B cell (primary cell): ENCODE data around the gene ACTR1B. TPM values are rescaled to one million over a fixed set of nuclear protein-coding genes. Genes with fewer than 3 reads are reported as not detected.

Experiments used
- ATAC-seq: fragments of 200-7000 bp; cut with Tn5 transposase; one replicate; pipeline ENCODE4 v1.10.0; 2021; ENCODE audit warnings: low read depth, mild to moderate bottlenecking, moderate number of reproducible peaks, moderate library complexity
- CTCF ChIA-PET: fragments of 350-600 bp; sonication (Branson Sonifier 250); formaldehyde crosslinking; loops from one replicate; lab custom pipeline; 2021; ENCODE audit warnings: antibody characterized with exemption, inconsistent platforms; lab: Charles Lee
- POLR2A ChIA-PET: fragments of 350-600 bp; sonication (Branson Sonifier 250); formaldehyde crosslinking; loops from one replicate; lab custom pipeline; 2021; ENCODE audit warnings: antibody characterized with exemption; lab: Charles Lee
- DNase-seq: peaks from one replicate; pipeline ENCODE4 v3.0.0; 2013
- H2AFZ ChIP-seq: 2 replicates; pipeline ENCODE4 v1.6.1; 2012; ENCODE audit warnings: mild to moderate bottlenecking, low read depth, low read length; ENCODE audit not compliant: insufficient read depth, poor library complexity, severe bottlenecking
- H3K27ac ChIP-seq, 2 donors: 1 replicate in 1 of 2; 2 replicates in 1 of 2; pipeline ENCODE4 v1.5.1; 2012 to 2013; ENCODE audit warnings: low read length in 2 of 2, mild to moderate bottlenecking in 2 of 2, moderate library complexity in 1 of 2
- H3K27me3 ChIP-seq, 4 experiments: fragments of 200-600 bp in 1 of 4; sonication (generic) in 1 of 4; replicated peaks in 1 of 4; 1 replicate in 2 of 4; 2 replicates in 2 of 4; pipeline versions ENCODE4 v1.6.1 to v1.7.0; 2013 to 2016; ENCODE audit warnings: low read length in 3 of 4, mild to moderate bottlenecking in 2 of 4, mixed read lengths in 1 of 4, moderate library complexity in 1 of 4; ENCODE audit not compliant: insufficient read depth in 4 of 4, control insufficient read depth in 3 of 4; ENCODE audit errors: control extremely low read depth in 1 of 4
- H3K36me3 ChIP-seq, 2 experiments: replicated peaks in 1 of 2; 1 replicate in 1 of 2; 2 replicates in 1 of 2; pipeline versions ENCODE4 v1.6.1 to v1.7.1; 2013; ENCODE audit warnings: low read length in 1 of 2; ENCODE audit not compliant: insufficient read depth in 2 of 2, control insufficient read depth in 1 of 2; ENCODE audit errors: control extremely low read depth in 1 of 2, extremely low read depth in 1 of 2
- H3K4me1 ChIP-seq, 2 donors: fragments of 200-600 bp in 1 of 2; sonication (generic) in 1 of 2; 1 replicate in 1 of 2; 2 replicates in 1 of 2; pipeline versions ENCODE4 v1.5.1 to v1.6.1; 2013 to 2017; ENCODE audit warnings: low read length in 2 of 2; ENCODE audit not compliant: control insufficient read depth in 2 of 2, insufficient read depth in 2 of 2
- H3K4me2 ChIP-seq: replicated peaks from 2 replicates; pipeline ENCODE3; 2012; ENCODE audit warnings: mild to moderate bottlenecking, low read depth, low read length; ENCODE audit not compliant: poor library complexity, severe bottlenecking
- H3K4me3 ChIP-seq, 5 experiments: fragments of 200-600 bp in 1 of 5; sonication (generic) in 1 of 5; 1 replicate in 3 of 5; 2 replicates in 2 of 5; pipeline versions ENCODE4 v1.5.1 to v1.7.0; 2011 to 2016; ENCODE audit warnings: low read length in 4 of 5, mild to moderate bottlenecking in 4 of 5, low read depth in 2 of 5, control low read depth in 1 of 5, moderate library complexity in 1 of 5; ENCODE audit not compliant: insufficient read depth in 1 of 5; ENCODE audit errors: control extremely low read depth in 1 of 5, extremely low read depth in 1 of 5
- H3K79me2 ChIP-seq: fragments of 200-600 bp; sonication (generic); one replicate; pipeline ENCODE4 v1.6.0; 2016; ENCODE audit warnings: low read length; ENCODE audit not compliant: control insufficient read depth, insufficient read depth
- H3K9ac ChIP-seq: fragments of 200-600 bp; sonication (generic); 2 replicates; pipeline ENCODE4 v1.6.1; 2017; ENCODE audit warnings: mild to moderate bottlenecking, low read length, moderate library complexity
- H3K9me3 ChIP-seq, 3 donors: one replicate each; pipeline versions ENCODE4 v1.6.1 to v1.7.1; 2013; ENCODE audit warnings: low read length in 2 of 3; ENCODE audit not compliant: control insufficient read depth in 2 of 3, insufficient read depth in 1 of 3; ENCODE audit errors: control extremely low read depth in 1 of 3
- H4K20me1 ChIP-seq: 2 replicates; pipeline ENCODE4 v1.6.0; 2012; ENCODE audit warnings: mild to moderate bottlenecking, low read length; ENCODE audit not compliant: insufficient read depth, control insufficient read depth, poor library complexity, severe bottlenecking
- H3K27ac Mint-ChIP-seq: one replicate; pipeline ENCODE4 v1.8.0; 2021; ENCODE audit warnings: mixed read lengths
- H3K27me3 Mint-ChIP-seq: one replicate; pipeline ENCODE4 v1.8.0; 2021; ENCODE audit warnings: mixed read lengths
- H3K4me1 Mint-ChIP-seq: one replicate; pipeline ENCODE4 v1.8.0; 2021; ENCODE audit warnings: mixed read lengths
- H3K4me3 Mint-ChIP-seq: one replicate; pipeline ENCODE4 v1.8.0; 2021; ENCODE audit warnings: mixed read lengths
- H3K9me3 Mint-ChIP-seq: one replicate; pipeline ENCODE4 v1.8.0; 2022; ENCODE audit warnings: mixed read lengths; ENCODE audit not compliant: insufficient read depth
- EZH2 ChIP-seq: IDR thresholded peaks from 2 replicates; pipeline ENCODE4 v1.6.1; 2012; ENCODE audit warnings: borderline replicate concordance, low read depth, mild to moderate bottlenecking, moderate library complexity, low read length; ENCODE audit not compliant: insufficient read depth, poor library complexity, severe bottlenecking
- WGBS: methylation state at CpG from one replicate; pipeline ENCODE4 v1.1.5; 2013; ENCODE audit warnings: missing lambda C conversion rate; ENCODE audit not compliant: insufficient coverage; 5-methylcytosine and 5-hydroxymethylcytosine counted together
- intact Hi-C: fragments of 100-400 bp; cut with micrococcal nuclease; formaldehyde crosslinking; loops from one replicate; pipeline ENCODE4 v1.10.0; 2022
- polyA plus RNA-seq: library from polyadenylated mRNA; depleted of rRNA; stranded (reverse); fragments of >200 nt; gene quantifications from 2 replicates; pipeline ENCODE4 v1.2.3, GENCODE V29; 2012
- total RNA-seq, 2 donors: library from RNA; stranded (reverse); fragments of 120-200 nt in 1 of 2; gene quantifications; 1 replicate in 1 of 2; 2 replicates in 1 of 2; pipeline versions ENCODE4 v1.2.3 to v1.2.4, GENCODE V29; 2013 to 2022
- TF ChIP-seq, protein P1 (sequence below): fragments of 200-600 bp; IDR thresholded peaks from one replicate; pipeline ENCODE4 v1.8.0; 2022; ENCODE audit warnings: antibody characterized with exemption, mild to moderate bottlenecking

ACTR1B gene
- total and polyA plus RNA-seq, 2 donors (not counting 1 experiment from before 2014, with no cell fraction given), result 69.0 to 143 TPM

DNA sequence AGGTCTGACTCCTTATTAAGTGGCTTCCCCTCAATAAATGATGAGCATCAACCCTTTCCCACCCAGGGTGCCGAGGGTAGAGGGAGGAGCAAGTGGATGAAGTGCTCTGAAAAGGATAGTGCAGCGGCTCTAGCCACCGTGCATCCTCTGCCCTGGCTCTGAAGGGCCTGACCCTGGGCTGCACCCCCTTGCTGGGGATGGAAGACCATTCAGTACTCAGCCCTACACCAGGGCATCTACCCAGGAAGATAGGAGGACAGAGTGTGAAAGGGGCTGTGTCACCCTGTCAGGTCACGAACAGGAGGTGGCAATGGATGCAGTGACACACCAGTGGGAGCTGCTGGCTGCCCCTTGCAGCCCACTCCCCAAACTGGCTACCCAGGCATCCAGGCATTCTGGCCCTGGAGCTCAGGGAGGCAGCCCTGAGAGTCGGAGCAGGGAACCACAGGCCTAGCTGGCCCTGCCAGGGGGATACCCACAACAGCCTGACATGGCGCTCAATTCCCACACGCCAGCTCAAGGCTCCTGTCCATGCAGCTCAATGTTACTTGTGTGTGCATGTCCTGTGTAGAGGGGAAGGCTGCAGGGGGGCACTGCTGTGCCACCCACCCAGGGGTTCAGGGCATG lies 7.6 kb downstream of the ACTR1B start:
- Histone ChIP-seq H3K4me3 (no peak overlapping the region), H3K4me2 (no peak overlapping the region), H3K79me2 (peaks cover 15% of the 10 kb centered on the region), H3K9me3 (no peaks in the 10 kb centered on the region), H3K4me1 (peaks cover 0 to 4% of the 10 kb centered on the region in 2 donors), H3K9ac (no peak overlapping the region), H2AFZ (no peak overlapping the region), H3K27me3 (no peaks in the 10 kb centered on the region), H3K36me3 (peaks cover 0 to 35% of the 10 kb centered on the region in 2 experiments), H4K20me1 (peaks cover 19% of the 10 kb centered on the region), H3K27ac (no peak overlapping the region)
- CTCF ChIA-PET, result no interaction called here
- Mint-ChIP-seq H3K4me1 (peaks cover 9% of the 10 kb centered on the region), H3K4me3 (no peak overlapping the region), H3K27ac (no peak overlapping the region), H3K9me3 (no peaks in the 10 kb centered on the region), H3K27me3 (no peaks in the 10 kb centered on the region)
- 96% methylated on average over 4 of the region's 7 CpGs for WGBS
- DNase-seq (no peak), ATAC-seq (no peak)
- TF ChIP-seq, protein P1, sequence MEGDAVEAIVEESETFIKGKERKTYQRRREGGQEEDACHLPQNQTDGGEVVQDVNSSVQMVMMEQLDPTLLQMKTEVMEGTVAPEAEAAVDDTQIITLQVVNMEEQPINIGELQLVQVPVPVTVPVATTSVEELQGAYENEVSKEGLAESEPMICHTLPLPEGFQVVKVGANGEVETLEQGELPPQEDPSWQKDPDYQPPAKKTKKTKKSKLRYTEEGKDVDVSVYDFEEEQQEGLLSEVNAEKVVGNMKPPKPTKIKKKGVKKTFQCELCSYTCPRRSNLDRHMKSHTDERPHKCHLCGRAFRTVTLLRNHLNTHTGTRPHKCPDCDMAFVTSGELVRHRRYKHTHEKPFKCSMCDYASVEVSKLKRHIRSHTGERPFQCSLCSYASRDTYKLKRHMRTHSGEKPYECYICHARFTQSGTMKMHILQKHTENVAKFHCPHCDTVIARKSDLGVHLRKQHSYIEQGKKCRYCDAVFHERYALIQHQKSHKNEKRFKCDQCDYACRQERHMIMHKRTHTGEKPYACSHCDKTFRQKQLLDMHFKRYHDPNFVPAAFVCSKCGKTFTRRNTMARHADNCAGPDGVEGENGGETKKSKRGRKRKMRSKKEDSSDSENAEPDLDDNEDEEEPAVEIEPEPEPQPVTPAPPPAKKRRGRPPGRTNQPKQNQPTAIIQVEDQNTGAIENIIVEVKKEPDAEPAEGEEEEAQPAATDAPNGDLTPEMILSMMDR, result no peak
- no peak for TF ChIP-seq EZH2
- POLR2A ChIA-PET, result no interaction called here
- intact Hi-C loops, result no loop called here

DNA sequence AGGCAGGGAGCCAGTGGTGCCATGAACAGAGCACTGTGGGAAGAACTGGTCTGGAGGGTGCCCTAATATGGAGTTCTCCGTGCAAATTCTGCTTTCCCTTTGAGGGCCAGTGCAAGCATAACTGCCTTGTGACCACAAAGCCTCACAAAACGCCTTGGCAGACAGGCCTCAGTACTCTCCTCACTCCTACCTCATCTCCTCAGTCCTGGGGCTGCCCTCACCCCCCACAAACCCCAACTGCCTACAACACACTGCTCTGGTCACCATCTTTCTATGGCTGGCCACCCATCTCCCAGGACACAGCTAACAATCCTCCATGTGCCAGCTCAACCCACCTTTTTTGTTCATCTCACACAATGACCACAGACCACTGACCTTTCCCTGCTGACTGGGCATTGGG lies 9.1 kb downstream of the ACTR1B start:
- no peaks in the 10 kb centered on the region for H3K27me3 ChIP-seq
- H3K4me2 ChIP-seq, result no peak overlapping the region
- Mint-ChIP-seq H3K4me1 (peaks cover under 1% of the 10 kb centered on the region), H3K27ac (no peak overlapping the region), H3K9me3 (no peaks in the 10 kb centered on the region), H3K4me3 (no peak overlapping the region), H3K27me3 (no peaks in the 10 kb centered on the region)
- ChIA-PET CTCF (no interaction called here), POLR2A (no interaction called here)
- H3K27ac ChIP-seq, result no peak overlapping the region
- WGBS, result 87% methylated on average over 1 of the region's 2 CpGs
- H3K36me3 ChIP-seq, result peaks cover 0 to 30% of the 10 kb centered on the region in 2 experiments
- H2AFZ ChIP-seq, result no peak overlapping the region
- TF ChIP-seq, protein P1, result no peak
- intact Hi-C loops, result no loop called here
- peaks cover 6% of the 10 kb centered on the region for H4K20me1 ChIP-seq
- no peaks in the 10 kb centered on the region for H3K4me1 ChIP-seq
- no peak overlapping the region for H3K4me3 ChIP-seq
- no peaks in the 10 kb centered on the region for H3K9me3 ChIP-seq
- H3K9ac ChIP-seq, result no peak overlapping the region
- DNase-seq, result no peak
- ATAC-seq, result no peak
- H3K79me2 ChIP-seq, result peaks cover 1% of the 10 kb centered on the region
